Retinal pigment epithelial cell (primary cell): ENCODE measurements around the gene FNBP1L.

ENCODE experiments used
- DNase-seq: peaks from one replicate; pipeline ENCODE4 v3.0.0-alpha.2; 2010; ENCODE audit warnings: low read depth
- H3K4me3 ChIP-seq: 2 replicates; pipeline ENCODE4 v1.5.1; 2011; ENCODE audit warnings: mild to moderate bottlenecking, low read length, control low read depth, moderate library complexity
- TF ChIP-seq, protein P1 (sequence below): conservative IDR thresholded peaks from 2 replicates; pipeline ENCODE4 v1.5.1; 2011; ENCODE audit warnings: low read depth, low read length, control low read depth, inconsistent platforms

FNBP1L gene

GRCh38 chr1:93435443-93435842 is 12.5 kb upstream of the FNBP1L start:
- DNase-seq, result no peak
- no peak overlapping the region for H3K4me3 ChIP-seq
- TF ChIP-seq, protein P1, sequence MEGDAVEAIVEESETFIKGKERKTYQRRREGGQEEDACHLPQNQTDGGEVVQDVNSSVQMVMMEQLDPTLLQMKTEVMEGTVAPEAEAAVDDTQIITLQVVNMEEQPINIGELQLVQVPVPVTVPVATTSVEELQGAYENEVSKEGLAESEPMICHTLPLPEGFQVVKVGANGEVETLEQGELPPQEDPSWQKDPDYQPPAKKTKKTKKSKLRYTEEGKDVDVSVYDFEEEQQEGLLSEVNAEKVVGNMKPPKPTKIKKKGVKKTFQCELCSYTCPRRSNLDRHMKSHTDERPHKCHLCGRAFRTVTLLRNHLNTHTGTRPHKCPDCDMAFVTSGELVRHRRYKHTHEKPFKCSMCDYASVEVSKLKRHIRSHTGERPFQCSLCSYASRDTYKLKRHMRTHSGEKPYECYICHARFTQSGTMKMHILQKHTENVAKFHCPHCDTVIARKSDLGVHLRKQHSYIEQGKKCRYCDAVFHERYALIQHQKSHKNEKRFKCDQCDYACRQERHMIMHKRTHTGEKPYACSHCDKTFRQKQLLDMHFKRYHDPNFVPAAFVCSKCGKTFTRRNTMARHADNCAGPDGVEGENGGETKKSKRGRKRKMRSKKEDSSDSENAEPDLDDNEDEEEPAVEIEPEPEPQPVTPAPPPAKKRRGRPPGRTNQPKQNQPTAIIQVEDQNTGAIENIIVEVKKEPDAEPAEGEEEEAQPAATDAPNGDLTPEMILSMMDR, result no peak

GRCh38 chr1:93436496-93436895 is 11.4 kb upstream of the FNBP1L start:
- H3K4me3 ChIP-seq, result no peak overlapping the region
- TF ChIP-seq, protein P1, result no peak
- DNase-seq, result no peak

GRCh38 chr1:93437976-93438605 is 9.8 kb upstream of the FNBP1L start:
- TF ChIP-seq, protein P1, result peak; percentile 44
- DNase-seq, result no peak

GRCh38 chr1:93438716-93439115 is 9.2 kb upstream of the FNBP1L start:
- H3K4me3 ChIP-seq, result no peak overlapping the region
- no peak for DNase-seq
- TF ChIP-seq, protein P1, result no peak

More at GRCh38 chr1:93437976-93438605, 9.8 kb upstream of the FNBP1L start:
- H3K4me3 ChIP-seq, result no peak overlapping the region

GRCh38 chr1:93440272-93440671 is 7.6 kb upstream of the FNBP1L start:
- TF ChIP-seq, protein P1, result no peak
- no peak overlapping the region for H3K4me3 ChIP-seq
- DNase-seq, result no peak

DNA sequence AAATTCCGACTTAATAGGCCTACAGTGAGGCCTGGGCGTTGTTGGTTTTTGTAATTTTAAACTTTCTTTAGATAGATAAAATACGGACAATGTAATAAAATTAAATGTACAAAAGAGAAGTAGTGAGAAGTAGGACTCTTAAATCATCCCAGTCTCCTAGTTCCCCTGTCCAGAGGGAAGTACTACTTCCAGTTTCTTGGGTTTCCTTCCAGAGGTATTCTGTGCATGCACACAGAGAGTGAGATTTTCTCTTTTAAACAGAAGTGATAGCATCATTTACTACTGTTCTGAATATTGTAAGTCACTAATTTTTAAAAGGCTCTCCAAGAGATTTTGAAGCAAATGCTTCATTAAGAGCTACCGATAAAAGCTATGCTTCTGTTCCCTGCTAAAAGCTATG is 7.2 kb upstream of the FNBP1L start:
- no peak for DNase-seq
- TF ChIP-seq, protein P1, result no peak
- H3K4me3 ChIP-seq, result no peak overlapping the region

GRCh38 chr1:93441589-93441988 is 6.3 kb upstream of the FNBP1L start:
- TF ChIP-seq, protein P1, result no peak
- no peak for DNase-seq
- no peak overlapping the region for H3K4me3 ChIP-seq
